ENCODE results near the gene KLHL10. TPM values are rescaled to one million over a fixed set of nuclear protein-coding genes. Genes with fewer than 3 reads are reported as not detected.
A peak's percentile ranks its signal among the peaks of the same experiment; 100 is the strongest.

The KLHL10 gene
- total and polyA plus RNA-seq, 2 of the 13 experiments (the other 11 are each of a cell fraction or from before 2014, with no cell fraction given): 0.04 to 0.08 TPM

- TF ChIP-seq ZBED4 (CRISPR knock-in tag; IDR thresholded peaks at IDR 0.05; ENCODE audit: borderline replicate concordance): no peak
- TF ChIP-seq ZNF292 (CRISPR knock-in tag; IDR thresholded peaks at IDR 0.05; ENCODE audit: borderline replicate concordance, low read depth): no peak
- TF ChIP-seq HNF4G (IDR thresholded peaks at IDR 0.05; ENCODE audit: borderline replicate concordance, low read depth, low read length): peak; percentile 64
- peak; percentile 76; the same call in 1 of the 2 replicates for TF ChIP-seq HNF4G (CRISPR knock-in tag; IDR thresholded peaks at IDR 0.05; ENCODE audit: borderline replicate concordance, low read depth)
- TF ChIP-seq HMGXB4 (CRISPR knock-in tag; IDR thresholded peaks at IDR 0.05; ENCODE audit: borderline replicate concordance in 1 of 2, low read depth in 1 of 2): peak in 1 of 2 experiments; percentile 27; a peak in 1 of 4 replicates
- TF ChIP-seq U2AF2 (IDR thresholded peaks at IDR 0.05; ENCODE audit: low read depth, low read length): 0 out of 2 replicates have a peak, but pooled peaks have one; percentile 41
- TF ChIP-seq ZNF362 (CRISPR knock-in tag; IDR thresholded peaks at IDR 0.05; ENCODE audit: borderline replicate concordance): peak; percentile 39; the same call in 1 of the 2 replicates
- no peak for TF ChIP-seq ZNF496 (CRISPR knock-in tag; IDR thresholded peaks at IDR 0.05; ENCODE audit: insufficient replicate concordance)
- 0 out of 2 replicates have a peak, but pooled peaks have one; percentile 35 for TF ChIP-seq RXRB (CRISPR knock-in tag; IDR thresholded peaks at IDR 0.05; ENCODE audit: borderline replicate concordance)
- 0 out of 2 replicates have a peak, but pooled peaks have one; percentile 50 for TF ChIP-seq ZNF354B (CRISPR knock-in tag; IDR thresholded peaks at IDR 0.05)
- TF ChIP-seq SKI (IDR thresholded peaks at IDR 0.05; ENCODE audit: partially characterized antibody): peak; percentile 25
- no peak for TF ChIP-seq CENPT (CRISPR knock-in tag; IDR thresholded peaks at IDR 0.05; ENCODE audit: low read depth)
- TF ChIP-seq NFYC (CRISPR knock-in tag; IDR thresholded peaks at IDR 0.05): no peak
- TF ChIP-seq SP4 (CRISPR knock-in tag; IDR thresholded peaks at IDR 0.05): peak; percentile 67; the same call in 1 of the 2 replicates
- TF ChIP-seq ZNF501 (CRISPR knock-in tag; IDR thresholded peaks at IDR 0.05): peak; percentile 78
- TF ChIP-seq RCOR2 (CRISPR knock-in tag; IDR thresholded peaks at IDR 0.05): 0 out of 2 replicates have a peak, but pooled peaks have one; percentile 15
- TF ChIP-seq LCORL (IDR thresholded peaks at IDR 0.05): no peak
- peak; percentile 66; the same call in 1 of the 2 replicates for TF ChIP-seq LCORL (CRISPR knock-in tag; IDR thresholded peaks at IDR 0.05)
- TF ChIP-seq KAT2B (IDR thresholded peaks at IDR 0.05; ENCODE audit: borderline replicate concordance, low read depth, low read length): no peak
- TF ChIP-seq MED1 (CRISPR knock-in tag; IDR thresholded peaks at IDR 0.05): peak; percentile 36; the same call in 1 of the 2 replicates
- no peak for TF ChIP-seq TRIM24 (CRISPR knock-in tag; IDR thresholded peaks at IDR 0.05)
- peak; percentile 2; the same call in 1 of the 2 replicates for TF ChIP-seq STAG1 (CRISPR knock-in tag; IDR thresholded peaks at IDR 0.05)
- TF ChIP-seq RARA (CRISPR knock-in tag; IDR thresholded peaks at IDR 0.05): peak; percentile 60; the same call in 1 of the 2 replicates
Observed at GRCh38 chr17:41800601-41801373, 36.8 kb upstream of the KLHL10 start (continued).
